Cerebellar cortex (tissue), 1 donor: ENCODE measurements around the gene TMEM181.

Experiments used
- DNase-seq: peaks from one replicate; pipeline ENCODE4 v3.0.0-alpha.2; 2015; ENCODE audit warnings: low spot score

TMEM181 gene

GRCh38 chr6:158565122-158565429 is 5.2 kb downstream of the TMEM181 start:
- DNase-seq: no peak

- DNase-seq: no peak
These were observed 5.7 kb downstream of the TMEM181 start for GRCh38 chr6:158565482-158566040.

- DNase-seq: no peak
These were observed 6.4 kb downstream of the TMEM181 start for GRCh38 chr6:158566207-158566818.

GRCh38 chr6:158567152-158567551 is 7.3 kb downstream of the TMEM181 start:
- no peak for DNase-seq

- DNase-seq: no peak
These were observed 8.0 kb downstream of the TMEM181 start for GRCh38 chr6:158567871-158568401.

GRCh38 chr6:158568549-158568948 is 8.7 kb downstream of the TMEM181 start:
- no peak for DNase-seq

GRCh38 chr6:158569036-158569435 is 9.1 kb downstream of the TMEM181 start:
- no peak for DNase-seq

- DNase-seq: no peak
These were observed 10.7 kb downstream of the TMEM181 start for GRCh38 chr6:158570681-158570962.

- DNase-seq: no peak
These were observed 12.1 kb downstream of the TMEM181 start for GRCh38 chr6:158571826-158572652.

- DNase-seq: no peak
These were observed 13.0 kb downstream of the TMEM181 start for GRCh38 chr6:158572653-158573541.

GRCh38 chr6:158573542-158573931 is 13.6 kb downstream of the TMEM181 start:
- DNase-seq: no peak

- DNase-seq: no peak
These were observed 14.9 kb downstream of the TMEM181 start for GRCh38 chr6:158574800-158575199.

- no peak for DNase-seq
These were observed 15.7 kb downstream of the TMEM181 start for GRCh38 chr6:158575550-158575949.

- DNase-seq: no peak
These were observed 24.4 kb downstream of the TMEM181 start for GRCh38 chr6:158584236-158584651.

GRCh38 chr6:158586652-158587051 is 26.8 kb downstream of the TMEM181 start:
- DNase-seq: no peak

GRCh38 chr6:158589366-158589765 is 29.5 kb downstream of the TMEM181 start:
- peak; percentile 84 for DNase-seq

- no peak for DNase-seq
These were observed 31.4 kb downstream of the TMEM181 start for GRCh38 chr6:158591134-158591809.

- DNase-seq: no peak
These were observed 31.9 kb downstream of the TMEM181 start for GRCh38 chr6:158591810-158592209.

GRCh38 chr6:158593670-158594069 is 33.8 kb downstream of the TMEM181 start:
- no peak for DNase-seq

GRCh38 chr6:158595223-158595622 is 35.3 kb downstream of the TMEM181 start:
- no peak for DNase-seq

- no peak for DNase-seq
These were observed 37.0 kb downstream of the TMEM181 start for GRCh38 chr6:158596861-158597260.

- DNase-seq: no peak
These were observed 37.7 kb downstream of the TMEM181 start for GRCh38 chr6:158597565-158597964.
